Upper lobe of left lung (tissue), 4 donors: ENCODE results near the gene ZNF614.
"Not testable (repeated sequence)": the region's sequence is repeated elsewhere in the genome, so short reads cannot be mapped to it uniquely, and the experiment has no call there.

Experiments used
- EP300 ChIP-seq, 4 donors: sonication (generic); formaldehyde crosslinking; IDR thresholded peaks; one replicate each; pipeline ENCODE4 v1.5.1; 2017; ENCODE audit warnings: antibody characterized with exemption in 4 of 4, control low read depth in 2 of 4
- POLR2A ChIP-seq, 4 donors: fragments of 450-650 bp; IDR thresholded peaks; one replicate each; pipeline ENCODE4 v1.5.1; 2016 to 2017; ENCODE audit warnings: antibody characterized with exemption in 4 of 4, mild to moderate bottlenecking in 2 of 4
- POLR2AphosphoS5 ChIP-seq, 2 donors: sonication (generic); formaldehyde crosslinking; IDR thresholded peaks; one replicate each; pipeline ENCODE4 v1.5.1; 2017; ENCODE audit warnings: antibody characterized with exemption in 2 of 2
- TF ChIP-seq, protein P1 (sequence below), 6 experiments: fragments of 450-650 bp in 4 of 6; fragments of 200-600 bp in 2 of 6; sonication (generic) in 2 of 6; IDR thresholded peaks; one replicate each; pipeline ENCODE4 v1.5.1; 2016 to 2019; ENCODE audit warnings: antibody characterized with exemption in 6 of 6

DNA sequence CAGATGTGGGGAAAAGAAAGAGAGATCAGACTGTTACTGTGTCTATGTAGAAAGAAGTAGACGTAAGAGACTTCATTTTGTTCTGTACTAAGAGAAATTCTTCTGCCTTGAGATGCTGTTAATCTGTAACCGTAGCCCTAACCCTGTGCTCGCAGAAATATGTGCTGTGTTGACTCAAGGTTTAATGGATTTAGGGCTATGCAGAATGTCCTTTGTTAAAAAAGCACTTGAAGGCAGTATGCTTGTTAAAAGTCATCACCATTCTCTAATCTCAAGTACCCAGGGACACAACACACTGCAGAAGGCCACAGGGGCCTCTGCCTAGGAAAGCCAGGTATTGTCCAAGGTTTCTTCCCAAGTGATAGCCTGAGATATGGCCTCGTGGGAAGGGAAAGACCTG, 3.7 kb downstream of the ZNF614 start:
- TF ChIP-seq, protein P1, sequence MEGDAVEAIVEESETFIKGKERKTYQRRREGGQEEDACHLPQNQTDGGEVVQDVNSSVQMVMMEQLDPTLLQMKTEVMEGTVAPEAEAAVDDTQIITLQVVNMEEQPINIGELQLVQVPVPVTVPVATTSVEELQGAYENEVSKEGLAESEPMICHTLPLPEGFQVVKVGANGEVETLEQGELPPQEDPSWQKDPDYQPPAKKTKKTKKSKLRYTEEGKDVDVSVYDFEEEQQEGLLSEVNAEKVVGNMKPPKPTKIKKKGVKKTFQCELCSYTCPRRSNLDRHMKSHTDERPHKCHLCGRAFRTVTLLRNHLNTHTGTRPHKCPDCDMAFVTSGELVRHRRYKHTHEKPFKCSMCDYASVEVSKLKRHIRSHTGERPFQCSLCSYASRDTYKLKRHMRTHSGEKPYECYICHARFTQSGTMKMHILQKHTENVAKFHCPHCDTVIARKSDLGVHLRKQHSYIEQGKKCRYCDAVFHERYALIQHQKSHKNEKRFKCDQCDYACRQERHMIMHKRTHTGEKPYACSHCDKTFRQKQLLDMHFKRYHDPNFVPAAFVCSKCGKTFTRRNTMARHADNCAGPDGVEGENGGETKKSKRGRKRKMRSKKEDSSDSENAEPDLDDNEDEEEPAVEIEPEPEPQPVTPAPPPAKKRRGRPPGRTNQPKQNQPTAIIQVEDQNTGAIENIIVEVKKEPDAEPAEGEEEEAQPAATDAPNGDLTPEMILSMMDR (IDR thresholded peaks at IDR 0.05) = not testable (repeated sequence)
- TF ChIP-seq POLR2AphosphoS5, POLR2A, EP300 (IDR thresholded peaks at IDR 0.05): not testable (repeated sequence)
